Prostate gland (tissue), 2 donors: Measurements from ENCODE around the gene TMF1. TPM values are rescaled to one million over a fixed set of nuclear protein-coding genes. Genes with fewer than 3 reads are reported as not detected.

Experiments used
- DNase-seq: peaks from one replicate; pipeline ENCODE4 v3.0.0-alpha.2; 2019; ENCODE audit warnings: low spot score
- H3K27ac ChIP-seq, 2 donors: fragments of 200-600 bp; sonication (generic); 2 replicates each; pipeline ENCODE4 v1.5.1; 2017 to 2019
- H3K27me3 ChIP-seq: fragments of 200-600 bp; sonication (generic); replicated peaks from 2 replicates; pipeline ENCODE4 v1.5.1; 2019; ENCODE audit not compliant: insufficient read depth
- H3K36me3 ChIP-seq, 2 donors: fragments of 200-600 bp; sonication (generic); 1 replicate in 1 of 2; 2 replicates in 1 of 2; pipeline versions ENCODE4 v1.5.1 to v1.8.1; 2017 to 2019
- H3K4me1 ChIP-seq: fragments of 200-600 bp; sonication (generic); replicated peaks from 2 replicates; pipeline ENCODE4 v1.5.1; 2019
- H3K4me3 ChIP-seq, 2 donors: fragments of 200-600 bp; sonication (generic); 2 replicates each; pipeline ENCODE4 v1.5.1; 2017 to 2019
- H3K9me3 ChIP-seq: fragments of 200-600 bp; sonication (generic); 2 replicates; pipeline ENCODE4 v1.5.1; 2017
- CTCF ChIP-seq, 4 experiments: fragments of 200-600 bp in 2 of 4; fragments of 450-650 bp in 2 of 4; sonication (generic) in 2 of 4; IDR thresholded peaks; 1 replicate in 3 of 4; 2 replicates in 1 of 4; pipeline ENCODE4 v1.5.1; 2016 to 2019; ENCODE audit warnings: antibody characterized with exemption in 4 of 4, mild to moderate bottlenecking in 2 of 4, moderate library complexity in 2 of 4
- POLR2A ChIP-seq: fragments of 450-650 bp; IDR thresholded peaks from one replicate; pipeline ENCODE4 v1.6.1; 2016; ENCODE audit warnings: antibody characterized with exemption, mild to moderate bottlenecking
- POLR2AphosphoS5 ChIP-seq: sonication (generic); formaldehyde crosslinking; IDR thresholded peaks from one replicate; pipeline ENCODE4 v1.6.1; 2017; ENCODE audit warnings: antibody characterized with exemption
- WGBS: methylation state at CpG from one replicate; pipeline ENCODE4 v1.1.5; 2018; 5-methylcytosine and 5-hydroxymethylcytosine counted together
- intact Hi-C: fragments of 100-400 bp; cut with DNase I; formaldehyde crosslinking; loops from one replicate; pipeline ENCODE4 v1.14.2; 2022
- total RNA-seq, 2 donors: library from RNA; depleted of rRNA; stranded (reverse); fragments of >200 nt; gene quantifications; one replicate each; pipeline ENCODE4 v1.1.0, GENCODE V29; 2016

The TMF1 gene
- total RNA-seq, 2 donors from 2014 or later = 24.9 to 29.1 TPM

- H3K4me3 ChIP-seq = no peak overlapping the region
- H3K27ac ChIP-seq = no peak overlapping the region
- no peaks in the 10 kb centered on the region for H3K27me3 ChIP-seq
- 84% methylated on average over 2 of the region's 2 CpGs for WGBS
- no peaks in the 10 kb centered on the region for H3K36me3 ChIP-seq
- H3K9me3 ChIP-seq = no peaks in the 10 kb centered on the region
- H3K4me1 ChIP-seq = no peaks in the 10 kb centered on the region
- no peak for DNase-seq
- TF ChIP-seq POLR2AphosphoS5 = no peak
- no peak for TF ChIP-seq CTCF (IDR thresholded peaks at IDR 0.05)
- TF ChIP-seq POLR2A = no peak
- intact Hi-C loops = no loop called here
Observed at GRCh38 chr3:69016901-69017300, 35.2 kb downstream of the TMF1 start.

GRCh38 chr3:69016102-69016501 is 36.0 kb downstream of the TMF1 start:
- Histone ChIP-seq H3K36me3 (no peaks in the 10 kb centered on the region), H3K27ac (no peak overlapping the region), H3K4me3 (no peak overlapping the region), H3K4me1 (no peaks in the 10 kb centered on the region), H3K27me3 (no peaks in the 10 kb centered on the region), H3K9me3 (no peaks in the 10 kb centered on the region)
- TF ChIP-seq POLR2AphosphoS5 = no peak
- no peak for TF ChIP-seq CTCF (IDR thresholded peaks at IDR 0.05)
- no peak for TF ChIP-seq POLR2A
- 98% methylated on average over 4 of the region's 4 CpGs for WGBS
- intact Hi-C loops = no loop called here
- DNase-seq = no peak

GRCh38 chr3:69014022-69014580 is 38.0 kb downstream of the TMF1 start:
- Histone ChIP-seq H3K27me3 (no peaks in the 10 kb centered on the region), H3K4me1 (peaks cover 8% of the 10 kb centered on the region), H3K36me3 (no peaks in the 10 kb centered on the region), H3K9me3 (no peaks in the 10 kb centered on the region), H3K4me3 (peak overlapping the region; percentile 76 to 94), H3K27ac (peak overlapping the region; percentile 97 to 100)
- TF ChIP-seq CTCF (IDR thresholded peaks at IDR 0.05) (no peak), POLR2A (no peak), POLR2AphosphoS5 (no peak)
- WGBS = 12% methylated on average over 11 of the region's 11 CpGs
- no peak for DNase-seq
- intact Hi-C loops = loop anchor here (5.0 kb wide), 1 partner anchor 38 kb away; the partner anchor contains the start of gene TMF1

GRCh38 chr3:69013253-69014021 is 38.7 kb downstream of the TMF1 start, which contains the start of gene EOGT:
EOGT (minus strand) TSS chr3:69013684; CDS start chr3:69009846, 3,838 bp downstream.
- under 1% methylated on average over 77 of the region's 96 CpGs for WGBS
- DNase-seq = peak; percentile 88
- H3K36me3 ChIP-seq = no peaks in the 10 kb centered on the region
- intact Hi-C loops = loop anchor here (5.0 kb wide), 1 partner anchor 39 kb away; the partner anchor contains the start of gene TMF1
- no peaks in the 10 kb centered on the region for H3K27me3 ChIP-seq
- H3K4me1 ChIP-seq = peaks cover 9% of the 10 kb centered on the region
- H3K9me3 ChIP-seq = no peaks in the 10 kb centered on the region
- peak within 1 kb of the TSS; percentile 76 to 94 for H3K4me3 ChIP-seq
- peak within 1 kb of the TSS; percentile 97 to 100 for H3K27ac ChIP-seq
- TF ChIP-seq POLR2AphosphoS5 (peak; percentile 50), POLR2A (peak; percentile 30), CTCF (IDR thresholded peaks at IDR 0.05) (peak; percentile 51 to 74 (median 62))
